HepG2 (cell line): ENCODE measurements around the gene SLCO3A1.

ENCODE experiments used
- CEBPB ChIP-seq: IDR thresholded peaks from 2 replicates; pipeline ENCODE4 v1.6.1; 2011; ENCODE audit warnings: low read depth, low read length, improper control_type of control experiment, borderline replicate concordance
- ETV5 ChIP-seq: IDR thresholded peaks from 2 replicates; pipeline ENCODE4 v1.6.1; 2018; ENCODE audit warnings: missing biosample characterization, missing genetic modification reagents, inconsistent platforms, borderline replicate concordance
- HES4 ChIP-seq: sonication (generic); formaldehyde crosslinking; IDR thresholded peaks from 2 replicates; pipeline ENCODE4 v1.9.0; 2021; ENCODE audit warnings: mild to moderate bottlenecking, missing genetic modification reagents, borderline replicate concordance
- NFATC3 ChIP-seq: sonication (generic); formaldehyde crosslinking; IDR thresholded peaks from 2 replicates; pipeline ENCODE4 v1.5.1; 2020; ENCODE audit warnings: mild to moderate bottlenecking, missing genetic modification reagents
- NFE2 ChIP-seq: sonication (generic); formaldehyde crosslinking; IDR thresholded peaks from 2 replicates; pipeline ENCODE4 v1.4.0; 2020; ENCODE audit warnings: missing genetic modification reagents
- NR3C1 ChIP-seq: sonication (generic); formaldehyde crosslinking; IDR thresholded peaks from 2 replicates; pipeline ENCODE4 v1.4.0; 2020; ENCODE audit warnings: missing genetic modification reagents
- PRMT3 ChIP-seq: sonication (generic); formaldehyde crosslinking; IDR thresholded peaks from 2 replicates; pipeline ENCODE4 v1.8.1; 2022; ENCODE audit warnings: low read depth, mild to moderate bottlenecking, moderate library complexity, missing genetic modification reagents, borderline replicate concordance
- PRPF4 ChIP-seq: fragments of 200-400 bp; formaldehyde crosslinking; IDR thresholded peaks from 2 replicates; pipeline ENCODE4 v1.6.1; 2016; ENCODE audit warnings: low read length, low read depth; ENCODE audit not compliant: poor library complexity, severe bottlenecking
- TEAD2 ChIP-seq: sonication (generic); formaldehyde crosslinking; IDR thresholded peaks from 2 replicates; pipeline ENCODE4 v1.9.0; 2021; ENCODE audit warnings: missing genetic modification reagents
- TF ChIP-seq, protein P1 (sequence below): sonication (generic); formaldehyde crosslinking; IDR thresholded peaks from 2 replicates; pipeline ENCODE4 v1.5.0; 2020; ENCODE audit warnings: missing genetic modification reagents
- TF ChIP-seq, protein P2 (sequence below), 2 experiments: IDR thresholded peaks; 2 replicates each; pipeline ENCODE4 v1.6.1; 2011 to 2012; ENCODE audit warnings: low read length in 2 of 2, borderline replicate concordance in 1 of 2, low read depth in 1 of 2, mild to moderate bottlenecking in 1 of 2, moderate library complexity in 1 of 2
- TF ChIP-seq, protein P3 (sequence below): IDR thresholded peaks from 2 replicates; pipeline ENCODE4 v1.6.1; 2012; ENCODE audit warnings: inconsistent platforms
- TF ChIP-seq, protein P4 (sequence below): sonication (generic); formaldehyde crosslinking; IDR thresholded peaks from 2 replicates; pipeline ENCODE4 v1.5.0; 2020; ENCODE audit warnings: mild to moderate bottlenecking, missing genetic modification reagents, moderate library complexity

DNA sequence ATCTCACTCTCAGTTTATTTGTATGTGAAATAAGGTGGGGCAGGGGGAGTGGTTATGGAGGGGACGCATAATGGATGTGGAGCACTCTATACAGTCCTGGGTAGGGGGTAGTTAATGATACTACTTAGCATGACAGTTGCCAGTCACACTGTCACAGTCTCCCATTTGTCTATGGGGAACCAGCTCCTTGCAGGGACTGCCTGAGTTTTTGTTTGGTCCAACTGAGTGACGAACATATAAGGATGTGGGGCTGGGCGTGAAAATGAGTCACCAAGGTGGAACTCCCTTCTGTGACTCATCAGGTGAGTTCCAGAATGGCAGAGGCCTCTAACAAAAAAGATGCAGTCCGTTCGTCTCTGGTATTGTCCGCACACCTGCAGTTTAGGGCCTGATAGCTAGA lies 304.9 kb downstream of the SLCO3A1 start:
- no peak for TF ChIP-seq PRMT3 (CRISPR knock-in tag)
- TF ChIP-seq, protein P1, sequence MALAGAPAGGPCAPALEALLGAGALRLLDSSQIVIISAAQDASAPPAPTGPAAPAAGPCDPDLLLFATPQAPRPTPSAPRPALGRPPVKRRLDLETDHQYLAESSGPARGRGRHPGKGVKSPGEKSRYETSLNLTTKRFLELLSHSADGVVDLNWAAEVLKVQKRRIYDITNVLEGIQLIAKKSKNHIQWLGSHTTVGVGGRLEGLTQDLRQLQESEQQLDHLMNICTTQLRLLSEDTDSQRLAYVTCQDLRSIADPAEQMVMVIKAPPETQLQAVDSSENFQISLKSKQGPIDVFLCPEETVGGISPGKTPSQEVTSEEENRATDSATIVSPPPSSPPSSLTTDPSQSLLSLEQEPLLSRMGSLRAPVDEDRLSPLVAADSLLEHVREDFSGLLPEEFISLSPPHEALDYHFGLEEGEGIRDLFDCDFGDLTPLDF (CRISPR knock-in tag) = no peak
- no peak for TF ChIP-seq CEBPB
- TF ChIP-seq TEAD2 (CRISPR knock-in tag) = no peak
- no peak for TF ChIP-seq NFE2
- no peak for TF ChIP-seq PRPF4
- no peak for TF ChIP-seq HES4 (CRISPR knock-in tag)
- TF ChIP-seq, protein P2, sequence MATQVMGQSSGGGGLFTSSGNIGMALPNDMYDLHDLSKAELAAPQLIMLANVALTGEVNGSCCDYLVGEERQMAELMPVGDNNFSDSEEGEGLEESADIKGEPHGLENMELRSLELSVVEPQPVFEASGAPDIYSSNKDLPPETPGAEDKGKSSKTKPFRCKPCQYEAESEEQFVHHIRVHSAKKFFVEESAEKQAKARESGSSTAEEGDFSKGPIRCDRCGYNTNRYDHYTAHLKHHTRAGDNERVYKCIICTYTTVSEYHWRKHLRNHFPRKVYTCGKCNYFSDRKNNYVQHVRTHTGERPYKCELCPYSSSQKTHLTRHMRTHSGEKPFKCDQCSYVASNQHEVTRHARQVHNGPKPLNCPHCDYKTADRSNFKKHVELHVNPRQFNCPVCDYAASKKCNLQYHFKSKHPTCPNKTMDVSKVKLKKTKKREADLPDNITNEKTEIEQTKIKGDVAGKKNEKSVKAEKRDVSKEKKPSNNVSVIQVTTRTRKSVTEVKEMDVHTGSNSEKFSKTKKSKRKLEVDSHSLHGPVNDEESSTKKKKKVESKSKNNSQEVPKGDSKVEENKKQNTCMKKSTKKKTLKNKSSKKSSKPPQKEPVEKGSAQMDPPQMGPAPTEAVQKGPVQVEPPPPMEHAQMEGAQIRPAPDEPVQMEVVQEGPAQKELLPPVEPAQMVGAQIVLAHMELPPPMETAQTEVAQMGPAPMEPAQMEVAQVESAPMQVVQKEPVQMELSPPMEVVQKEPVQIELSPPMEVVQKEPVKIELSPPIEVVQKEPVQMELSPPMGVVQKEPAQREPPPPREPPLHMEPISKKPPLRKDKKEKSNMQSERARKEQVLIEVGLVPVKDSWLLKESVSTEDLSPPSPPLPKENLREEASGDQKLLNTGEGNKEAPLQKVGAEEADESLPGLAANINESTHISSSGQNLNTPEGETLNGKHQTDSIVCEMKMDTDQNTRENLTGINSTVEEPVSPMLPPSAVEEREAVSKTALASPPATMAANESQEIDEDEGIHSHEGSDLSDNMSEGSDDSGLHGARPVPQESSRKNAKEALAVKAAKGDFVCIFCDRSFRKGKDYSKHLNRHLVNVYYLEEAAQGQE (IDR thresholded peaks at IDR 0.05; ENCODE audit: borderline replicate concordance in 1 of 2, low read depth in 1 of 2, low read length in 2 of 2) = no peak
- TF ChIP-seq, protein P3, sequence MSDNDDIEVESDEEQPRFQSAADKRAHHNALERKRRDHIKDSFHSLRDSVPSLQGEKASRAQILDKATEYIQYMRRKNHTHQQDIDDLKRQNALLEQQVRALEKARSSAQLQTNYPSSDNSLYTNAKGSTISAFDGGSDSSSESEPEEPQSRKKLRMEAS = no peak
- no peak for TF ChIP-seq NR3C1
- TF ChIP-seq, protein P4, sequence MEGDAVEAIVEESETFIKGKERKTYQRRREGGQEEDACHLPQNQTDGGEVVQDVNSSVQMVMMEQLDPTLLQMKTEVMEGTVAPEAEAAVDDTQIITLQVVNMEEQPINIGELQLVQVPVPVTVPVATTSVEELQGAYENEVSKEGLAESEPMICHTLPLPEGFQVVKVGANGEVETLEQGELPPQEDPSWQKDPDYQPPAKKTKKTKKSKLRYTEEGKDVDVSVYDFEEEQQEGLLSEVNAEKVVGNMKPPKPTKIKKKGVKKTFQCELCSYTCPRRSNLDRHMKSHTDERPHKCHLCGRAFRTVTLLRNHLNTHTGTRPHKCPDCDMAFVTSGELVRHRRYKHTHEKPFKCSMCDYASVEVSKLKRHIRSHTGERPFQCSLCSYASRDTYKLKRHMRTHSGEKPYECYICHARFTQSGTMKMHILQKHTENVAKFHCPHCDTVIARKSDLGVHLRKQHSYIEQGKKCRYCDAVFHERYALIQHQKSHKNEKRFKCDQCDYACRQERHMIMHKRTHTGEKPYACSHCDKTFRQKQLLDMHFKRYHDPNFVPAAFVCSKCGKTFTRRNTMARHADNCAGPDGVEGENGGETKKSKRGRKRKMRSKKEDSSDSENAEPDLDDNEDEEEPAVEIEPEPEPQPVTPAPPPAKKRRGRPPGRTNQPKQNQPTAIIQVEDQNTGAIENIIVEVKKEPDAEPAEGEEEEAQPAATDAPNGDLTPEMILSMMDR (CRISPR knock-in tag) = no peak
- no peak for TF ChIP-seq ETV5
- no peak for TF ChIP-seq NFATC3
